NCI-H146 (cell line): ENCODE results near the gene NUDT5.
"Not testable (repeated sequence)": the region's sequence is repeated elsewhere in the genome, so short reads cannot be mapped to it uniquely, and the experiment has no call there.

Experiments used
- DNase-seq: peaks from one replicate; lab custom pipeline; 2025; lab: John Stamatoyannopoulos, UW

NUDT5 gene

DNA sequence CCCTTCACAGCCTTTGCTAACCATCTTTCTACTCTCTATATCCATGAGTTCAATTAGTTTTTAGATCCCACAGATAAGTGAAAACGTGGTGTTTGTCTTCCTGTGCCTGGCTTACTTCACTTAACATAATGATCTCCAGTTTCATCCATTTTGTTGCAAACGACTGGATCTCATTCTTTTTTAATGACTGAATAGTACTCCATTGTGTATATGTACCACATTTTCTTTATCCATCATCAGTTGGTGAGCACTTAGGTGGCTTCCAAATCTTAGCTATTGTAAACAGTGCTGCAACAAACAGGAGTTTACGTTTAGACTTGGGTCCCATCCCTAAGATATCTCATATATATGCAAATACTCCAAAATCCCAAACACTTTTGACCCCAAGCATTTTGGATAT lies 9.4 kb upstream of the NUDT5 start:
- no peak for DNase-seq

DNA sequence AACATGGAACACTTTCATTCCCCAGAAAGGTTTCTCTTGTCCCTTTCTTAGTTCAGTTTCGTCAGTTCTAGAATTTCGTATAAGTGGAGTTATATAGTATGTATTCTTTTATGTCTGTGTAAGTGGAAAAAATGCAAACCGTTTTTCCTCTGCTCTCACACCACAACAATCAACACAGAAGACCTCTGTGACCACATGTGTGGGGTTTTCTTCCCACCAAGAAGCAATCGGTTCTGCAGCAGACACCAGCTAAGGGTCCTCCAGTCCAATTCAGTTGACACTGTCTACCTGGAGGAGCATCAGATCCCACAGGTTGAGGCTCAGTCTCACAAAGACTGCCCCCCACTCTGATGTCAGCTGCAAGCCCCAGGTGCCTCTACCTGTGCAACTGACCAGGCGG lies 6.5 kb upstream of the NUDT5 start:
- DNase-seq, result no peak

DNA sequence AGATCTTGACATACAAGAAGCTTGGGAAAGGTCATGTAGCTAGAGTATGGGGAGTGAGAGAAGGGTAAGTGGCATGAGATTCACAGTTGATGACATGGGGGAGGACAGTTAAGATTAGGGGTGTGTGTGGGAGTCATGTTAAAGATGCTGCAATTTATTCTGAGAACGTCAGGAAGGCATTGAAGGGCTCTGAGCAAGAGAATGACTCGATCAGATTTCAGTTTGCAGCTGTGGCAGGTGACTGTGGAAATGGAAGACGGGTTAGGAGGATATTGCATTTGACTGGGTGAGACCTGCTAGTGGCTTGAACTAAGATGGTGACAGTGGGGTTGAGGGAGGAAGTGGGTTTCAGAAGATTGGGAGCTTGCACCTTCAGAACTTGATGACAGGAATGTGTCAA lies 5.9 kb upstream of the NUDT5 start:
- DNase-seq, result no peak

DNA sequence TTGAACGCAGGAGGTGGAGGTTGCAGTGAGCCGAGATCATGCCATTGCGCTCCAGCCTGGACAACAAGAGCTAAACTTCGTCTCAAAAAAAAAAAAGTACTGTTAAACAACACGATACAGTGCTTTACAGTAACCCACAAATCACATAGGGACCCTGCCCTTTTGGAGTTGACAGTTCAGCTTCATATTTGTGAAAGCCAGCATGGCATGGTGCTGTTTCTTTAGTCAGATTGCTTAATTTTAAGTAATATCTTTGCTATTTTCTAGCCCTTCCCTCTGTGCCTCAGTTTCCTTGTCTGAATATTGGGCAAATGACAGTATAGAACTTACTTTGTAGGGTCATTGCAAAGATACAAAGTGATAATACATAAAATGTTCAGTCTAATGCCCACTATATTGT lies 5.2 kb upstream of the NUDT5 start:
- DNase-seq, result no peak

DNA sequence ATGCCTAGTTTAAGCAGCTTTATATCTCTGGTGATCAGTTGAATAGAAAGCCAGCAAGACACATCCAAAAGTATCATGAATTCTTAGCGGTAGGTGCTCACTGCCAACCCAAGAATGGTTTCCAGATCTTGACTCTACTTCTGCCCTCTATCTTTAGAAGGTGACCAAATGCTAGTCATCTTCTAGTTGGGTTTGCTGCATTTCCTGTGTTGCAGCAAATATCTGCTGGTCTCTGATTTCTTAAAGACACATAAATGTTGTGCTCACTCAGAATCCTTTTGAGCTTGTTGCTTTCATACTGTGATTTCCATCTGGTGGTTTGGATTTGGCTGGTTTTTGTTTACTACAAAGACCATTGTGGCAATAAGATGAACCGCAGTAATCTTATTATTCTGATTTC lies 2.5 kb upstream of the NUDT5 start:
- no peak for DNase-seq

DNA sequence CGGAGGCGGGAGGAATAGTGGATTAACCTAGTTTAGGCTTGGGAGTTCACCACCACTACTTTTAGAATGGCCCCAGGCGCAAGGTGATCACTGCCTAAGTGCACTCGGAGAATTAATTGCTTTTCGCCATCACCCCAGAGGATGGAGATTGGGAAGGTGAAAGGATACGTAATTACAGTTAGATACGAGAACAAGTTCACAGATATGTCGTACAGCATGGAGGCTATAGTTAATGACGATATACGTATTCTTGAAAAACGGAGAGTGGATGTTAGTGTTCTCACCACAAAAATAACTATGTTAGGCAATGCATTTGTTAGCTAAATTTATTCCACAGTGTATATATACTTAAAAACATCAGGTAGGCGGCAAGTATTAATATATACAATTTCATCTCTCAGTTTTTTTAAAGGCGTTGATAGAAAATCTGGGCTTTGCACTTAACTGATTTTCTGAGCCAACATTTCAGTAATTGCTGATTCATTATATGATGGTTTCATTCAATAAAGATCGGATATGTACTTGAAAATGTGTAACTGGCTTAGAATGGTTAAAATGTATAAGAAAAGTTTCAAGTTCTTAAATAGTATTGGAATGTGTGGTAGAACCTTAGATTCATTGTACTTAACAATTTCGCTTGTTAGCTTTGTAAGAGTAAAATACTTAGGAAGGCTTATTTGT lies 980 bp upstream of the NUDT5 start:
- DNase-seq, result no peak

DNA sequence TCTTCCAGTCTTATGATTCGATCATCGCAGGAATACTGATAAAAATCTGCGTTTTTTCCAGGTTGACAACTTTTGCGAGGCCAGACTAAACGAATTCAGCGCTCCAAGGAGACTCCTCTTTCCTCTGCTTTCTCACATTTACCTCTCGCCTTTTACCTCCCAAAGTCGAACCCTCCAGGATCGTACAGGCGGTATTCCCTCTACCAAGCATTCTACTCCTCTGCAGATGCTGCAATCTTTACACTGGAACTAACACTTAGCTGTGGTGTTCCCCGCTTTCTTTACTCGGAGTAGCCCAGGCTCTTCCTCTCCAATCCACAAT lies 449 bp downstream of the NUDT5 start:
- no peak for DNase-seq

DNA sequence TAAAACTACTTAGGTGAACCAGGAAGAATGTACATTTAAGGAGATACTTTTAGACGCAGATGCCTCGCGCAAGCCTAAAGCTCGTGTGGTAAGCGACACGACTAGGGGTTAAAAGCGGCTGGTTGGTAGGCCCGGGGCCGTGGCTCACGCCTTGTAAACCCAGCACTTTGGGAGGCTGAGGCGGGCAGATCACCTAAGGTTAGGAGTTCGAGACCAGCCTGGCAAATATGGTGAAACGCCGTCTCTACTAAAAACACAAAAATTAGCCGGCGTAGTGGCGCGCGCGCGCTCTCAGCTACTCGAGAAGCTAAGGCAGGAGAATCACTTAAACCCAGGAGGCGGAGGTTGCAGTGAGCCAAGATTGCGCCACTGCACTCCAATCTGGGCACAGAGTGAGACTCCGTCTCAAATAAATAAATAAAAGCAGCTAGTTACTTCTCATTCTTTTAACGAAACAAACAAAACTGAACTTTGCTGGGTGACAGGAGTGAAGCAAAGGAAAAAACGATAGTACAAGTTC lies 879 bp downstream of the NUDT5 start:
- peak; percentile 22 for DNase-seq

DNA sequence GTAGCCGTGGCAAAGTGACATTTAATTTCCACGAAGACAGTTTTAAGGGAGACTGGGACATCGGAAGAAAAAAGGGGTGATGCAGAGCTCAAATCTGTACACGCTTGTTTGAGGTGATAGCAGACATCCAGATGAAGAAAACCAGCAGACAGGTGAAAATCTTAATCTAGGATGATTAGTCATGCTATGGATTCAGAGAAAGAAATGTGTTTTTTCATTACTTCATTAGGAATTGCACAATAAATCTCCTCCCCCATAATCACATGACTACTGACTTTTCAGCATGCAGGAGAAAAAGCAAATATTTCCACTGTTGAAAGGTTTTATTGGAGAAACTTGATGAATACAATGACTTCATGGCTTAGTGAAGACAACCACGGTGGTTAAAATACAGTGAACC lies 2.5 kb downstream of the NUDT5 start:
- DNase-seq, result no peak

DNA sequence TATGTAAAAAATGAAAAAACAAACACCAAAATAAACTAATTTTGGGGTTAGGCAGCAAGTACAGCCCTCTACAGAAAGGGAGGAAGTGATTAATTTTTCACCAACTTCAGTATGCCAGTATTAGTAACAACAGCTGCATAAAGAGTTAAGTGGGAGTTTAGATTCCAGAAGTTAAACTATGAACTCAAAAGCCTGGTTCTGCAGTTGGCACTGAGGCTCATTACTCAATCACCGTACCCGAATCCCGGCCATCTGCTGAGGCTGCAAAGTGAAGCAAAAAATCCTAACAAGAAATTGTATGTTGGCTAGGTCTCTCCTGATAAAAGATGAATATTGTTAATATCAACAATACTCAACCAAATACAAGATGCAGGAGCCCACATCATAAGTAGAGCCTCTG lies 4.0 kb downstream of the NUDT5 start:
- no peak for DNase-seq

DNA sequence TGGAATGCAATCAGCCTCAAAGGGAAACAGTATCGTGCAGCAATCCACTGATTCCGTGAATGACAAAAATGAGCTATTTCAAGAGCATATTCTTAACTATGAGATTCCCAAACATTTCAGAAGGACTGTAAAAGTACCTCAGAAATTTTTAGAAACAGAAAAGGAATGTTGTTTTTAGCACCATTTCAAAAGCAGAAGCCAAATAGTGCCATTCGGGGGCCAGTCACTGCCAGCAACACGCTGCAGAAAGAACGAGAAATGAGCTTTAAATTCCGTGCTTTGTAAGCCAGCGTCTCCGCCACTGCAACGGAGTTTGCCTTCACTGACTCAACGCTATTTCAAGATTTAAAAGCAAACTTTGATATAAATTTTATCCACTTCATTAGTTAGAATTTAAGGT lies 6.3 kb downstream of the NUDT5 start:
- no peak for DNase-seq

DNA sequence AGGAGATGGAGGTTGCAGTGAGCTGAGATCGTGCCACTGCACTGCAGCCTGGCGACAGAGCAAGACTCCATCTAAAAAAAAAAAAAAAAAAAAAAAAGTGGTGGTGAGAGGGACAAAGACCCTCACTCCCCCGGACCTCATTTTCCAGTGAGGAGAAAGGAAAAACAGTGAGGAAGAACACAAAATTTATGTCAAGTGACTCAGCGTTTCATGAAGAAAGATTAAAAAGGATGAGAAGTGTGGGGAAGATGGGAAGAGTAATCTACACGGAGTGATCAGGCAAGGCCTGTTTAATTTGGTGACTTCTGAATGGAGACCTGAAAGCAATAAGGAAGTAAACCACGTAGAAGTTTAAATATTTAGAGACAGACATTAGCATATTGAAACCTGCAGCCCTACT lies 7.0 kb downstream of the NUDT5 start:
- no peak for DNase-seq

DNA sequence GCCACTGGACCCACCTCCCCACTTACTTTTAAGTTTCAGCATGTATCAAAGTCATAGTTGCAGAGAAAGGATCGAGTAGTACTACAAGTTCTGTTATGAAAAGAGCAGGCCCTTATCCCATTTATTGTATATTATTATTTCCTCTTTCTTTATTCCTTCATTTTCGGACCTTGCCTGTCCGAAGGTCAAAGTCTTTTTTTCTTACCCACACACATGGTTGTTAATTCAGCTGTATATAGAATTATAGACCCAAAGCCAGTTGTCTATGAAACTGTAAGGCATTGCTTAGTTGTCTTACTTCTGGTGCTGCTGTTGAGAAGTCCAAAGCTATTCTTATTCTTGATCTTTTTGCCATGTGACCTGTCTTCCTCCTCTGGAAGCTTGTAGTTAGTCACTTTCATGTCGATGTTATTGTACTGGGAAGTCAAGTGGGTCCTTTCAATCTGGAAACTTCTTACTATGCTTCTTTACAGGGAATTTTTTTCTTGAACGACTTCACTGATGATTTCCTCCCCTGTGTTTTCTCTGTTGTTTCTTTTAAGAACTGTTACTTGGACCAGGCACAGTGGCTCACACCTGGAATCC lies 8.3 kb downstream of the NUDT5 start:
- no peak for DNase-seq

DNA sequence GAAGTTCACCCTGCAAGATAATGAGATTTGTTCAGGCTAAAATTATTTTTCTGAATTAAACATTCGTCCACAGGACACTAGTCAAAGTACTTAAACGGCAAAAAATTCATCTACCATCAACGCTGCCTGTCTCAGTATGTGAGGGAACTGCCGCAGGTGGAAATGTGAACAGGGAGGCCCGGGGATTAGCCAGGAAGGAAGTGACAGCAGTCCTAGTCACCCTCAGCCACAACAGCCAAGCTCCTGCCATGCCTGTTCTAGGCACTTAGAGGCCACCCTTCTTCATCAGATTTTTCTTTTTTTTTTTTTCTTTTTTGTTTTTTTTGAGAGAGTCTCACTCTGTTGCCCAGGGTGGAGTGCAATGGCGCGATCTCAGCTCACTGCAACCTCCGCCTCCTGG lies 9.4 kb downstream of the NUDT5 start:
- no peak for DNase-seq

DNA sequence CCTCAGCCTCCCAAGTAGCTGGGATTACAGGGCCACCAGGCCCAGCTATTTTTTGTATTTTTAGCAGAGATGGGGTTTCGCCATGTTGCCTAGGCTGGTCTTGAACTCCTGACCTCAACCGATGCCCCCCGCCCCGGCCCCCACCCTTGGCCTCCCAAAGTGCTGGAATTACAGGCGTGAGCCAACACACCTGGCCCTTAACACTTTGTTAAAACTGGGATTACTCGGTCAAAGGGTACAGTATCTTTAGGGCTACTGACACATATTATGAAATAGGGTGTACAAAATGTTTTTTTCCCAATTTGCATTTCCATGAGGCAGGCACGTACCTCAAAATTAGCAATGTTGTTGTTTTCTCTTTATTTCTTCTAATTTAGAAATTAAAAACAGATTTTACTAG lies 11.5 kb downstream of the NUDT5 start:
- DNase-seq, result no peak

DNA sequence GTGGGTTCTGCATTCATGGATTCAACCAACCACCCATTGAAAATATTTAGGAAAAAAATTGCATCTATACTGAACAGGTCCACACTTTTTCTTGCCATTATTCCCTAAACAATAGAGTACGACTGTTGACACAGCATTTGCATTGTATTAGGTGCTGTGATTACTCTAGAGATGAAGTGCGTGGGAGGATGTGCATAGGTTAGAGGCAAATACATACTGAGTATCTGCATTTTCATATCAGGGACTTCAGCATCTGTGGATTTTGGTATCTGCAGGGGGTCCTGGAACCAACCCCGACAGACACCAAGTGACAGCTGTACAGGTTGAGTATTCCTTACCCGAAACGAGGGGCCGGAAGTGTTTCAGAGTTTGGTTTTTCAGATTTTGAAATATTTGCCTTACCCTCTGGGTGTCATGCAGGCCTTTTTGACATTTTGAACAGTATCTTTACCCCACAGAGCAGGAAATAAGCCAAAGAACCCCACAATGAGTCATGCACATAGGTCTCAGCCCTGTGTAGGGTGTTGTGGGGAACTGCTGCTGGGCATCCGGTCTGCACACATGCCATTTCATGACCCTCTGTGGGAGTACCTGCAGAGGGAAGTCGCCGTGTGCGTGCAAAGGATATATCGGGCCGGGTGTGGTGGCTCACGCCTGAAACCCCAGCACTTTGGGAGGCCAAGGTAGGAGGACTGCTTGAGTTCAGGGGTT lies 14.5 kb downstream of the NUDT5 start:
- no peak for DNase-seq

DNA sequence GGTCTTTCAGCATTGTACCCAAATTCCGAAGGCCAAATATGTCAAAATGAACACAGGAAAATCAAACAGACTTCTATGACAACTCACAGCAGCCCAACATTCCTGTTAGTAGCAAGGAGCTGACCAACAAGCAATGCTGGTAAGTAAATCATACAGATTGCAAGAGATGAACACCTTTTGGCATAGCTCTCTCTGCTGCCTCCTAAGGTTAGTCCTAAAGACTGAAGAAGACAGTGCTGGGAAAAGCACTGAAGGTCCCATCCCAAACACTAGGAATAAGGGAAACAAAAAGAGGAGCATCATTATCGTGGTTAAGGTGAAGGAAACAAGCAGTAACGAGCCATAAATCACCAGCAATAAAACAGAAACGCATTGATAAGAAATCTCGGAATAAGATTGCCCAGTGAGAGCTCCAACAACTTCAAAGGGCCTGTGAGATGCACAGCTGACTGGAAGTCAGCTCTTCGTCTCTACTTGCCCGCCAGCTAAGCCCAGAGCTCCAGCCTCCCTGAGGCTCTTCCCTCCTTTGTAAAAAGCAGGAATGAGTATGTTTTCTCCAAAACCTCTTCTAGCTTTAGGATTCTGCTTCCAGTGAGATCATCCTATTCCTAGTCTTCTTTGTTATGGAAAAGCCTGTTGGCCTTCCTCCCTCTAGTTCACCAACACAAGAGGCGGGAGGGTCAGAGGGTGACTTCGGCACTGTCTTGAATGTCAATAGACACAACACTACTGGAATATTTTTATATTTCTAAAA lies 15.3 kb downstream of the NUDT5 start:
- no peak for DNase-seq

DNA sequence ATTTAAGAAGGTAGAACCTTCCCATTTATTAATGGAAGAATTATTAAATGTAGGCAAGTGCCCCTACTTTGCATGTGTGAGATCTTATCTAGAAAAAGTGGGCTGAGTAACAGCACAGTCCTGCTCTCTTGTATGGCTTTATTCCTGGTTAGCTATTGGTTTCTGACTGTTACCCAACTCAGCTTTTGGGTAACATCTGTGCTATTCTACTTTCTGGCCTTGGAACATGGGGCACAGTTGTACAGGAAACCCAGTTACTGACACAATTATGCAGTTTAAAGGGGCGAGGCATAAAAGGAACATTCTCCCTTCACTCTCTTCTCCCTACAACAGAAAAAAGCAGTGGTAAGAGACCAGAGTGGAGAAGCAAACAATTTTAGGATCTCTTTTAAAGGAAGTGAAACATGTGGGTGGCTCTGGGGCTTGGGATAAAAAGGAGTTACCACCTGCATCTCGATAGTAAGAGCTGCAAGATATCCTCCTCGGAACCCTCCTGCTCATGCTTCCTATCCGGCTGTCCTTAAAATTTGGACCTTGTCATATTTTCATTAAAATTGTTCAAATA lies 16.0 kb downstream of the NUDT5 start:
- no peak for DNase-seq

DNA sequence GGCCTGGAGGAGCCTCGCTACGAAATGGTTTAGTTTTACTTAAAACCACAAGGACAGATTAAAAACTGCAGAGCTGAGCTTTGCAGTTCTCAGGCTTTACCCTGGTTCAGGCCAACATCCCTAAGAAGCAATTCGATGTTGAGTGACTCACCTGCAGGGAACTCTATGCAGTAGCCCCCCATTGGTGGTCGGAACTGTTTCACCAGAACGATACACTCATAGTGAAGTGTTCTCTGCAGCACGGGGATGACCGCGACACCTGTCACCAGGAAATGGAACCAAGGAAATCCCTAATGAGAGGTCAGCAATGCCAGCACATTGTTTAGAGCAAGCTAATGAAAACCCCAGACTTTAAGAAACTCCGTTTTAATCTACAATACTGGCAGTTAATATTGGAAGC lies 18.0 kb downstream of the NUDT5 start:
- no peak for DNase-seq

DNA sequence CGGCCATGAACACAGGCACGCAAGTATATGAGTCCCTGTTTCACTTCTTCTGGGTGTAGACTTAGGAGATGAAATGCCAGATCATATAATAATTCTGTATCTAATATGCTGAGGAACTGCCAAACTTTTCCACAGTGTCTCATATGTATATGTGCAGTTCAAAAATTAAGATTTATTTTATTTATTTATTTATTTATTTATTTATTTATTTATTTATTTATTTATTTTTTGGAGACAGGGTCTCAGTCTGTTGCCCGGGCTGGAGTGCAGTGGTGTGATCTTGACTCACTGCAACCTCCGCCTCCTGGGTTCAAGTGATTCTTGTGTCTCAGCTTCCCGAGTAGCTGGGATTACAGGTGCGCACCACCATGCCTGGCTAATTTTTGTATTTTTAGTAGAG lies 24.2 kb downstream of the NUDT5 start:
- not testable (repeated sequence) for DNase-seq

DNA sequence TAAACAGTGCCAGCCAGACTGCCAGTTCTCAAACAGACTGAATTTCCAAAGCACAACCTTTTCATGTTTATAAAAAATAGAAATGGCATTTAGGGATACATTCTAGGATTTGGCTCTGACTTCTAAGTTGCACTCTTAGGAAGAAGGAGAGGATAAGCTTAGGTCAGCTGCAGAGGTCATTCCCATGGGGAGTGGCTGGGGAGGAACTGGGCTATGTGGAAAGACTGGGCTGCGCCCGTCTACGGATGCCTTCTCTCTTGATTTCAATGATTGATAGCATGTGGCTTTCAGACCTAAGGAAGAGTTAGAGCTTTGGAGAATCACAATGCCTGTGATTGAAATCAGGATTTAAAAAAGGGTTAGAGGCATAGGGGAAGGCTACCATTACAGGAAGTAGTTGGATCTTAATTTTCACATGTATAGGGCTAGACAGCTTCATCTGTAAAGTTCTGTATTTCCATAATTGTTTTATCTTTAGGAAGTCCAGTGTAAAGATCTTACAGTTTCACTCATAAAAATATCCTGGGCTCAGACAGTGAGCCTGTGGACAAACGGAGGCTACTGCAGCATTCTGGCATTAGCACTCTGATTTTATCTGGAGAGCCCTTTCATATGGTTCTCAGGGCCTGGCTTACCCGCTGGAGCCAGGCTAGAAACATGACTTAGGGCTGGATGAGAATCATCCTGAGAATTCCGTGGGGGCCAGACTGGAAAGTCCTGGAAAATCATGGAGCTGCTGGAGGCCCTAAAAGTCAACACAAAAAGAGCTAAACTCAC lies 29.5 kb downstream of the NUDT5 start:
- DNase-seq, result no peak

DNA sequence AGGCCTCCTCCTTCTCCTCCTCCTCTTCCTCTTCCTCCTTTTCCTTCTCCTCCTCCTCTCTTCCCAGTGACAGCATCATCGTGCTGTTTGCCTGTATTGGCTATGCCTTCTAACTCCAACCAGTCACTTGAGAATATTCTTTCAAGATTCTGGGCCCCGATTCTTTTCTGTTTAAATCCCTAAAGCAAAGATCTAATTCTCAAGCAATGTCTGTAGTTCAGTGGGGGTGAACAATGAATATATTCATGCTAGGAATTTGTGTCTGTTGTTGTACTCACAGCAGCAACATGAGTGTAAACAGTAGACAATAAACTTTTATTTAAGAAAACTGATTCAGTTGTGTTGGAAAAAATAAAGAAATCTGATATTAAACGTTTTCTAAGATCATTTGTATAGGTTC lies 30.7 kb downstream of the NUDT5 start:
- DNase-seq, result no peak
